Hematopoietic multipotent progenitor cell treated with erythropoietin and hydrocortisone succinate and interleukin-3 and kit ligand, for 8 days (in vitro differentiated cells): ENCODE measurements around the gene OAS3.
"Not testable (repeated sequence)": the region's sequence is repeated elsewhere in the genome, so short reads cannot be mapped to it uniquely, and the experiment has no call there.

Experiments used
- DNase-seq: peaks from one replicate; pipeline ENCODE4 v3.0.0-alpha.2; 2015

Gene OAS3

GRCh38 chr12:112988823-112989385 lies 50.6 kb downstream of the OAS3 start:
- DNase-seq: not testable (repeated sequence)

GRCh38 chr12:112989806-112990205 lies 51.5 kb downstream of the OAS3 start:
- no peak for DNase-seq

- DNase-seq: peak; percentile 80
Measured at GRCh38 chr12:112992541-112993398, 54.5 kb downstream of the OAS3 start.

- no peak for DNase-seq
Measured at GRCh38 chr12:112995008-112995407, 56.7 kb downstream of the OAS3 start.

- no peak for DNase-seq
Measured at GRCh38 chr12:112996501-112996900, 58.2 kb downstream of the OAS3 start.

GRCh38 chr12:112997506-112997905 lies 59.2 kb downstream of the OAS3 start:
- DNase-seq: no peak

- no peak for DNase-seq
Measured at GRCh38 chr12:112998987-112999767, 60.9 kb downstream of the OAS3 start.

GRCh38 chr12:113000433-113000832 lies 62.2 kb downstream of the OAS3 start:
- no peak for DNase-seq

GRCh38 chr12:113002155-113002554 lies 63.9 kb downstream of the OAS3 start:
- no peak for DNase-seq

GRCh38 chr12:113002676-113003075 lies 64.4 kb downstream of the OAS3 start:
- no peak for DNase-seq

GRCh38 chr12:113003636-113004035 lies 65.4 kb downstream of the OAS3 start:
- no peak for DNase-seq

- peak; percentile 2 for DNase-seq
Measured at GRCh38 chr12:113005762-113006161, 67.5 kb downstream of the OAS3 start.

- DNase-seq: no peak
Measured at GRCh38 chr12:113006206-113006605, 67.9 kb downstream of the OAS3 start.

GRCh38 chr12:113006641-113007040 lies 68.4 kb downstream of the OAS3 start:
- DNase-seq: no peak

- DNase-seq: no peak
Measured at GRCh38 chr12:113007166-113007565, 68.9 kb downstream of the OAS3 start.

GRCh38 chr12:113010701-113011100 lies 72.4 kb downstream of the OAS3 start:
- no peak for DNase-seq

- DNase-seq: no peak
Measured at GRCh38 chr12:113014565-113014964, 76.3 kb downstream of the OAS3 start.

- no peak for DNase-seq
Measured at GRCh38 chr12:113016796-113017195, 78.5 kb downstream of the OAS3 start.

- no peak for DNase-seq
Measured at GRCh38 chr12:113019025-113019424, 80.8 kb downstream of the OAS3 start.

- no peak for DNase-seq
Measured at GRCh38 chr12:113021500-113021899, 83.2 kb downstream of the OAS3 start.
